ENCODE data around the gene PFDN5. TPM values are rescaled to one million over a fixed set of nuclear protein-coding genes. Genes with fewer than 3 reads are reported as not detected.

The PFDN5 gene
- total and polyA plus RNA-seq, 9 of the 15 experiments (the other 6 are each of a cell fraction or from before 2014, with no cell fraction given) = 361 to 1,636 (median 742) TPM

DNA sequence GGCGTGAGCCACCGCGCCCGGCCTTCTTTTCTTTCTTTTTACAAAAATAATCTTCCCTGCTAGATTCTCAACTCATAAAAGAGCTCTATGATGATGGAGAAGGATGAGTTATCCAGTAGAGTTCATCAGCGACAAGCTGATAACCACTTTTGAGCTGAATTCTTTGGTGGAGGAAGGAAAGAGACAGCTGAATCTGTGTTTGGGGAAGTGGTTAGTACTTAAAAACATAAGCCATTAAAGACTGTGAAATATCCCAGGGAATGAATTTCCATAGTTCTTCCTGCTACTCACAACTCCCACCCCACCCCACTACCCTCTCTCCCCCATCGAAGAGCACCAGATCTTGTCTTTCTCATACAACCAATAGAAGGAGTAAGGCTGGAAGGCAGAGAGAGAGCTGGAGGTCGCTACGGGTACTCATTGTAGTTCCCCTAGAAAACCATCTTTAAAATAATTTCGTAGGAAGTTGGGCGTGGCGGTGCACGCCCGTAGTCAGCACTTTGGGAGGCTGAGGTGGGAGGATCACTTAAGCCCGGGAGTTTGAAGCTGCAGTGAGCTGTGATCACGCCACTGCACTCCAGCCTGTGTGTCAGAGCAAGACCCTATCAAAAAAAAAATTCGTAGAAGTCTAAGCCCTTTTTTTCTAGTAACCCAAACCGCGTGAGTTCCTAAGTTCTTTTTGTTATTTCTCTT, 27.9 kb upstream of the PFDN5 start:
- Histone ChIP-seq H3K27me3 (ENCODE audit: control insufficient read depth in 2 of 2, insufficient read depth in 2 of 2, low read length in 2 of 2) (no peaks in the 10 kb centered on the region), H4K20me1 (replicated peaks; ENCODE audit: control insufficient read depth, insufficient read depth, low read length) (no peaks in the 10 kb centered on the region), H3K9ac (ENCODE audit: insufficient read depth in 1 of 2, low read depth in 2 of 2, low read length in 2 of 2) (peak overlapping the region; percentile 80 to 95), H3K36me3 (ENCODE audit: control insufficient read depth, insufficient read depth, low read length) (peaks cover 33% of the 10 kb centered on the region; the same call in 2 of the 3 replicates), H3K79me2 (ENCODE audit: control insufficient read depth, insufficient read depth, low read length) (peaks cover 32% of the 10 kb centered on the region), H3K27ac (ENCODE audit: extremely low read depth, low read depth, low read length) (peak overlapping the region; percentile 79), H3K9me1 (ENCODE audit: control insufficient read depth, insufficient read depth, low read length) (no peaks in the 10 kb centered on the region), H2AFZ (ENCODE audit: low read depth, low read length) (peak overlapping the region; percentile 98), H3K4me2 (ENCODE audit: insufficient read depth, low read length) (peak overlapping the region; percentile 95), H3K4me1 (replicated peaks in 1 of 2; ENCODE audit: control insufficient read depth in 2 of 2, insufficient read depth in 2 of 2, low read length in 2 of 2) (peaks cover 24 to 43% of the 10 kb centered on the region in 2 experiments; a peak in 4 of 5 replicates), H3K4me3 (peak overlapping the region; percentile 64), H3K9me3 (replicated peaks; ENCODE audit: control insufficient read depth, insufficient read depth, low read depth, low read length) (no peaks in the 10 kb centered on the region)
- intact Hi-C loops (cut with micrococcal nuclease) (no loop called here), in situ Hi-C loops (cut with MboI) (no loop called here)
- FAIRE-seq = no peak
- POLR2A ChIA-PET = interaction anchor here (0.6 to 3.8 kb wide), 22 partner anchors 9 to 1244 kb away, joined by 3 to 22 read pairs (median 4); partner anchors contain the start of genes CSAD and MYG1
- CTCF ChIA-PET (ENCODE audit: low intra/inter-chr PET ratio) = interaction anchor here (1.0 to 1.3 kb wide), 4 partner anchors 51 to 56 kb away, joined by 3 to 5 read pairs (median 4); no protein-coding TSS in a partner anchor
- peak; percentile 26 to 81 (median 33) for DNase-seq (ENCODE audit: extremely low read depth in 1 of 4, low spot score in 3 of 4)
- peak; percentile 77 for ATAC-seq
- 5% methylated on average over 14 of the region's 18 CpGs for WGBS (ENCODE audit: insufficient coverage, low coverage, missing lambda C conversion rate)
- no TSS peak for BruUV-seq (replicated peaks)
- TF ChIP-seq POLR3G (IDR thresholded peaks at IDR 0.05; ENCODE audit: extremely low read depth, insufficient read length, insufficient replicate concordance) = no peak
- TF ChIP-seq NR2F6 (CRISPR knock-in tag; IDR thresholded peaks at IDR 0.05) = no peak
- peak; percentile 25 for TF ChIP-seq KDM5B (IDR thresholded peaks at IDR 0.05; ENCODE audit: insufficient replicate concordance, low read depth, low read length)
- TF ChIP-seq, protein P1, sequence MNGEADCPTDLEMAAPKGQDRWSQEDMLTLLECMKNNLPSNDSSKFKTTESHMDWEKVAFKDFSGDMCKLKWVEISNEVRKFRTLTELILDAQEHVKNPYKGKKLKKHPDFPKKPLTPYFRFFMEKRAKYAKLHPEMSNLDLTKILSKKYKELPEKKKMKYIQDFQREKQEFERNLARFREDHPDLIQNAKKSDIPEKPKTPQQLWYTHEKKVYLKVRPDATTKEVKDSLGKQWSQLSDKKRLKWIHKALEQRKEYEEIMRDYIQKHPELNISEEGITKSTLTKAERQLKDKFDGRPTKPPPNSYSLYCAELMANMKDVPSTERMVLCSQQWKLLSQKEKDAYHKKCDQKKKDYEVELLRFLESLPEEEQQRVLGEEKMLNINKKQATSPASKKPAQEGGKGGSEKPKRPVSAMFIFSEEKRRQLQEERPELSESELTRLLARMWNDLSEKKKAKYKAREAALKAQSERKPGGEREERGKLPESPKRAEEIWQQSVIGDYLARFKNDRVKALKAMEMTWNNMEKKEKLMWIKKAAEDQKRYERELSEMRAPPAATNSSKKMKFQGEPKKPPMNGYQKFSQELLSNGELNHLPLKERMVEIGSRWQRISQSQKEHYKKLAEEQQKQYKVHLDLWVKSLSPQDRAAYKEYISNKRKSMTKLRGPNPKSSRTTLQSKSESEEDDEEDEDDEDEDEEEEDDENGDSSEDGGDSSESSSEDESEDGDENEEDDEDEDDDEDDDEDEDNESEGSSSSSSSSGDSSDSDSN (IDR thresholded peaks at IDR 0.05; ENCODE audit: borderline replicate concordance in 1 of 2, low read depth in 2 of 2, low read length in 2 of 2) = no peak
- peak; percentile 33 for TF ChIP-seq MAFF (IDR thresholded peaks at IDR 0.05; ENCODE audit: low read length)
- no peak for TF ChIP-seq ZNF217 (CRISPR knock-in tag; IDR thresholded peaks at IDR 0.05)
- peak; percentile 56; the same call in 1 of the 2 replicates for TF ChIP-seq ZNF384 (IDR thresholded peaks at IDR 0.05; ENCODE audit: low read depth, low read length)
- no peak for TF ChIP-seq SMAD4 (CRISPR knock-in tag; conservative IDR thresholded peaks at IDR 0.05)
- no peak for TF ChIP-seq TFAM (CRISPR knock-in tag; conservative IDR thresholded peaks at IDR 0.05)
- TF ChIP-seq, protein P2, sequence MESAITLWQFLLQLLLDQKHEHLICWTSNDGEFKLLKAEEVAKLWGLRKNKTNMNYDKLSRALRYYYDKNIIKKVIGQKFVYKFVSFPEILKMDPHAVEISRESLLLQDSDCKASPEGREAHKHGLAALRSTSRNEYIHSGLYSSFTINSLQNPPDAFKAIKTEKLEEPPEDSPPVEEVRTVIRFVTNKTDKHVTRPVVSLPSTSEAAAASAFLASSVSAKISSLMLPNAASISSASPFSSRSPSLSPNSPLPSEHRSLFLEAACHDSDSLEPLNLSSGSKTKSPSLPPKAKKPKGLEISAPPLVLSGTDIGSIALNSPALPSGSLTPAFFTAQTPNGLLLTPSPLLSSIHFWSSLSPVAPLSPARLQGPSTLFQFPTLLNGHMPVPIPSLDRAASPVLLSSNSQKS (CRISPR knock-in tag; IDR thresholded peaks at IDR 0.05) = no peak
- TF ChIP-seq ZNF121 (CRISPR knock-in tag; conservative IDR thresholded peaks at IDR 0.05) = no peak
- TF ChIP-seq FOXJ2 (tag; IDR thresholded peaks at IDR 0.05) = no peak
- no peak for TF ChIP-seq ZNF239 (CRISPR knock-in tag; IDR thresholded peaks at IDR 0.05)
- TF ChIP-seq DNMT1 (IDR thresholded peaks at IDR 0.05) = no peak
- no peak for TF ChIP-seq TARDBP (IDR thresholded peaks at IDR 0.05)
- 0 out of 4 replicates have a peak, but pooled peaks of 1 of the 2 experiments have one; percentile 18 for TF ChIP-seq RCOR1 (IDR thresholded peaks at IDR 0.05; ENCODE audit: borderline replicate concordance in 1 of 2, low read depth in 2 of 2, low read length in 2 of 2)
- TF ChIP-seq RAD51 (IDR thresholded peaks at IDR 0.05; ENCODE audit: borderline replicate concordance, low read depth) = no peak
- TF ChIP-seq ZNF175 (CRISPR knock-in tag; IDR thresholded peaks at IDR 0.05; ENCODE audit: low read depth) = 0 out of 2 replicates have a peak, but pooled peaks have one; percentile 38

Measured in K562 (cell line).